K562 (cell line): ENCODE measurements around the gene RIOK3. TPM values are rescaled to one million over a fixed set of nuclear protein-coding genes. Genes with fewer than 3 reads are reported as not detected.

ENCODE experiments used
- C11orf30 ChIP-seq: fragments of 450-650 bp; IDR thresholded peaks from 2 replicates; pipeline ENCODE4 v1.6.1; 2016; ENCODE audit warnings: low read depth, mild to moderate bottlenecking
- CHAMP1 ChIP-seq: fragments of 450-650 bp; IDR thresholded peaks from 2 replicates; pipeline ENCODE4 v1.6.1; 2016; ENCODE audit warnings: mild to moderate bottlenecking
- COPS2 ChIP-seq: fragments of 450-650 bp; conservative IDR thresholded peaks from 2 replicates; pipeline ENCODE4 v1.6.1; 2016; ENCODE audit warnings: mild to moderate bottlenecking, moderate library complexity
- ETS2 ChIP-seq: IDR thresholded peaks from 2 replicates; pipeline ENCODE4 v1.6.1; 2016; ENCODE audit warnings: borderline replicate concordance, missing genetic modification characterization, mild to moderate bottlenecking, moderate library complexity, missing compliant biosample characterization; ENCODE audit not compliant: poor library complexity, severe bottlenecking
- HLTF ChIP-seq: fragments of 450-650 bp; IDR thresholded peaks from 2 replicates; pipeline ENCODE4 v1.6.1; 2016
- IRF2 ChIP-seq: sonication (generic); formaldehyde crosslinking; IDR thresholded peaks from 2 replicates; pipeline ENCODE4 v1.8.1; 2022; ENCODE audit warnings: mild to moderate bottlenecking, missing genetic modification reagents
- MBD2 ChIP-seq: sonication (generic); IDR thresholded peaks from 2 replicates; pipeline ENCODE4 v1.6.1; 2016; ENCODE audit warnings: low read depth, borderline replicate concordance
- POLR2H ChIP-seq: IDR thresholded peaks from 2 replicates; pipeline ENCODE4 v1.6.1; 2016; ENCODE audit warnings: missing genetic modification characterization, low read depth, mild to moderate bottlenecking, control low read depth, missing compliant biosample characterization, moderate library complexity
- ZNF140 ChIP-seq: fragments of 250-450 bp; sonication (Bioruptor Pico); IDR thresholded peaks from 2 replicates; pipeline ENCODE4 v1.8.0; 2021; ENCODE audit warnings: moderate library complexity, mild to moderate bottlenecking, inconsistent platforms
- ZNF431 ChIP-seq: sonication (generic); formaldehyde crosslinking; IDR thresholded peaks from 2 replicates; pipeline ENCODE4 v1.8.0; 2022; ENCODE audit warnings: mild to moderate bottlenecking, missing genetic modification reagents
- polyA plus RNA-seq, 8 experiments: library from polyadenylated mRNA; depleted of rRNA in 4 of 8; stranded (reverse) in 5 of 8; unstranded in 3 of 8; fragments of >200 nt; fragmentation: Nextera tagmentation in 2 of 8; fragmentation: Illumina TruSeq in 1 of 8; extraction: Ambion mirVana in 2 of 8; extraction: Trizol in 1 of 8; gene quantifications; 2 replicates each; pipeline versions ENCODE4 v1.2.1 to v1.2.3, GENCODE V29; 2011 to 2014; ENCODE audit warnings: inconsistent platforms in 1 of 8, missing spikeins in 1 of 8
- total RNA-seq, 7 experiments: library from RNA; depleted of rRNA in 6 of 7; stranded (reverse); fragments of >200 nt in 6 of 7; fragmentation: Illumina TruSeq in 2 of 7; extraction: Trizol in 2 of 7; gene quantifications; 2 replicates each; pipeline versions ENCODE4 v1.2.1 to v1.2.3, GENCODE V29; 2011 to 2021; ENCODE audit warnings: low replicate concordance in 1 of 7
- TF ChIP-seq, protein P1 (sequence below), 2 experiments: fragments of 450-650 bp; IDR thresholded peaks; 2 replicates each; pipeline ENCODE4 v1.6.1; 2016; ENCODE audit warnings: mild to moderate bottlenecking in 2 of 2, borderline replicate concordance in 1 of 2, low read depth in 1 of 2, moderate library complexity in 1 of 2
- TF ChIP-seq, protein P2 (sequence below), 2 experiments: fragments of 450-650 bp in 1 of 2; sonication (generic) in 1 of 2; formaldehyde crosslinking in 1 of 2; IDR thresholded peaks in 1 of 2; conservative IDR thresholded peaks in 1 of 2; 2 replicates each; pipeline versions ENCODE4 v1.6.1 to v1.8.1; 2016 to 2023; ENCODE audit warnings: mild to moderate bottlenecking in 2 of 2, moderate library complexity in 2 of 2, inconsistent platforms in 1 of 2, missing genetic modification reagents in 1 of 2
- TF ChIP-seq, protein P3 (sequence below): sonication (generic); formaldehyde crosslinking; IDR thresholded peaks from 2 replicates; pipeline ENCODE4 v1.4.0; 2020; ENCODE audit warnings: mild to moderate bottlenecking, missing genetic modification reagents

Gene RIOK3
- total and polyA plus RNA-seq, 9 of the 15 experiments (the other 6 are each of a cell fraction or from before 2014, with no cell fraction given): 21.4 to 89.5 (median 62.9) TPM

DNA sequence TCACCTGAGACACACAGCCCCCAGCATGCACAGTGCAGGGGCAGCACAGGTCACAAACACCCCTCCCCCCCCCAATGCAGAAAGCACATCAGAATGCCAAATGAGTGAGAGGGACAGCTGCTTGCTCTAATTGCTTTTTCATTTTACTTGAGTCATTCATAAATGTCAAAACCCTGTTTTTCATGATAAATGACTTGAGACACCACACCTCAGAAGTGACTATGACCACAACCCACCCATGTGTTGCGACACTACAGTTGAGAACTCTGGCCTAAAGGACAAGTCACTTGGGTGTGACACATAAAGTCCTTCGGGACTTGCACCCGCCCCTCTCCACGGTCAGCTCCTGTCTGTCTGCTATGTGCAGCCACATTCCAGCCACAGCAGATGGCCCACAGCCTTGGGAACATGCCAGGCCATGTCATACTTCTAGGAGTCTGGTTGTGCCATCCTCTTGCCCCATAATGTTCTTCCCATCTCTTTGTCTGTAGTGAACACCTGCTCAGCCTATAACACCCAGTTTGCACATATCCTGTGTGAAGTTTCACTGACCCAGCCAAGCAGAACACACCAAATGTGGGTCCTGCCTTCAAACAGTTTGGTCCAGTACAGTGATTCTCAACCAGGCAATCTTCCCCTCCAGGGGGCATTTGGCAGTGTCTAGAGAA, 30.2 kb upstream of the RIOK3 start (continued):
- TF ChIP-seq, protein P1, sequence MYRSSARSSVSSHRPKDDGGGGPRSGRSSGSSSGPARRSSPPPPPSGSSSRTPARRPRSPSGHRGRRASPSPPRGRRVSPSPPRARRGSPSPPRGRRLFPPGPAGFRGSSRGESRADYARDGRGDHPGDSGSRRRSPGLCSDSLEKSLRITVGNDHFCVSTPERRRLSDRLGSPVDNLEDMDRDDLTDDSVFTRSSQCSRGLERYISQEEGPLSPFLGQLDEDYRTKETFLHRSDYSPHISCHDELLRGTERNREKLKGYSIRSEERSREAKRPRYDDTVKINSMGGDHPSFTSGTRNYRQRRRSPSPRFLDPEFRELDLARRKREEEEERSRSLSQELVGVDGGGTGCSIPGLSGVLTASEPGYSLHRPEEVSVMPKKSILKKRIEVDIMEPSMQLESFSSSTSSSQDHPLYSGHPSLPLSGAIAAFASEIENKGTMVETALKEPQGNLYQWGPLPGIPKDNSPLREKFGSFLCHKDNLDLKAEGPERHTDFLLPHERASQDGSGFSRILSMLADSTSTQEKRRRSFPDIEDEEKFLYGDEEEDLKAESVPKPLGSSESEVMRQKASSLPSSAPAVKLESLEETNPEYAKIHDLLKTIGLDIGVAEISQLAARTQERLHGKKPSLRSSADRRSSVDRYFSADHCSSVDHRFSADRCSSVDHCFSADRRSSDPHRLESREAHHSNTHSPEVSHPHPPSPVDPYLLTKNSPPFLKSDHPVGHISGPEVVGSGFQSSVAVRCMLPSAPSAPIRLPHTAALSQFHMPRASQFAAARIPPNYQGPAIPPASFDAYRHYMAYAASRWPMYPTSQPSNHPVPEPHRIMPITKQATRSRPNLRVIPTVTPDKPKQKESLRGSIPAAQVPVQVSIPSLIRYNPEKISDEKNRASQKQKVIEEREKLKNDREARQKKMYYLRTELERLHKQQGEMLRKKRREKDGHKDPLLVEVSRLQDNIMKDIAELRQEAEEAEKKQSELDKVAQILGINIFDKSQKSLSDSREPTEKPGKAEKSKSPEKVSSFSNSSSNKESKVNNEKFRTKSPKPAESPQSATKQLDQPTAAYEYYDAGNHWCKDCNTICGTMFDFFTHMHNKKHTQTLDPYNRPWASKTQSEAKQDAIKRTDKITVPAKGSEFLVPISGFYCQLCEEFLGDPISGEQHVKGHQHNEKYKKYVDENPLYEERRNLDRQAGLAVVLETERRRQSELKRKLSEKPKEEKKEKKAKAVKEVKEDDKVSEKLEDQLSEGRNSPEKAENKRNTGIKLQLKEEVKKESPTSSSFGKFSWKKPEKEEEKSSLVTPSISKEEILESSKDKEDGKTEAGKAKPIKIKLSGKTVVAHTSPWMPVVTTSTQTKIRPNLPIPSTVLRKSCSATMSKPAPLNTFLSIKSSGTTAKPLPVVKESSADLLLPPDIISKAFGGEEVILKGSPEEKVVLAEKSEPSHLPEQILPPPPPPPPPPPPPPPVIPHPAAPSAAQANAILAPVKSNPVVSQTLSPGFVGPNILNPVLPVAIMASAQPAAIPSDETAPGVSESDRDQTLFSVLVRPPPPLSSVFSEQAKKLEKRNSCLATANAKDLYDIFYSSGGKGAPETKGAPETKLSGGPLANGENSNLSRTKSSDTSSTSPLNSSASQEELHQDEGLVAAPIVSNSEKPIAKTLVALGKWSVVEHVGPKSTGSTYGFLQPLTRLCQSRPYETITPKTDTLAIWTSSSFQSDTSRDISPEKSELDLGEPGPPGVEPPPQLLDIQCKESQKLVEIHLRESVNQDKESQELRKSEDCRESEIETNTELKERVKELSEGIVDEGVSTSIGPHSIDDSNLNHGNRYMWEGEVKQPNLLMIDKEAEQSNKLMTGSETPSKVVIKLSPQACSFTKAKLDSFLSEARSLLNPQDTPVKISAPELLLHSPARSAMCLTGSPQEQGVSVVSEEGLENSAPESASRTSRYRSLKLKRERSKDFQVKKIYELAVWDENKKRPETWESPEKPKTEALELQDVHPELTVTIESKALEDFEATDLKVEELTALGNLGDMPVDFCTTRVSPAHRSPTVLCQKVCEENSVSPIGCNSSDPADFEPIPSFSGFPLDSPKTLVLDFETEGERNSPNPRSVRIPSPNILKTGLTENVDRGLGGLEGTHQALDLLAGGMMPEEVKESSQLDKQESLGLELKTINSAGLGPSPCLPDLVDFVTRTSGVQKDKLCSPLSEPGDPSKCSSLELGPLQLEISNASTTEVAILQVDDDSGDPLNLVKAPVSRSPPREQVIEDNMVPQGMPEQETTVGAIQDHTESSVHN (IDR thresholded peaks at IDR 0.05; ENCODE audit: borderline replicate concordance in 1 of 2, low read depth in 1 of 2): peak in 1 of 2 experiments; percentile 96; a peak in 2 of 4 replicates
- TF ChIP-seq POLR2H (tag) (no peak), C11orf30 (peak; percentile 86), IRF2 (CRISPR knock-in tag) (no peak), CHAMP1 (no peak), COPS2 (no peak), ETS2 (no peak), ZNF140 (CRISPR knock-in tag) (no peak), HLTF (no peak), MBD2 (no peak), ZNF431 (CRISPR knock-in tag) (no peak)
- TF ChIP-seq, protein P2, sequence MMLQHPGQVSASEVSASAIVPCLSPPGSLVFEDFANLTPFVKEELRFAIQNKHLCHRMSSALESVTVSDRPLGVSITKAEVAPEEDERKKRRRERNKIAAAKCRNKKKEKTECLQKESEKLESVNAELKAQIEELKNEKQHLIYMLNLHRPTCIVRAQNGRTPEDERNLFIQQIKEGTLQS (IDR thresholded peaks at IDR 0.05): peak; percentile 96
- TF ChIP-seq, protein P2 (CRISPR knock-in tag; conservative IDR thresholded peaks at IDR 0.05): no peak
- TF ChIP-seq, protein P3, sequence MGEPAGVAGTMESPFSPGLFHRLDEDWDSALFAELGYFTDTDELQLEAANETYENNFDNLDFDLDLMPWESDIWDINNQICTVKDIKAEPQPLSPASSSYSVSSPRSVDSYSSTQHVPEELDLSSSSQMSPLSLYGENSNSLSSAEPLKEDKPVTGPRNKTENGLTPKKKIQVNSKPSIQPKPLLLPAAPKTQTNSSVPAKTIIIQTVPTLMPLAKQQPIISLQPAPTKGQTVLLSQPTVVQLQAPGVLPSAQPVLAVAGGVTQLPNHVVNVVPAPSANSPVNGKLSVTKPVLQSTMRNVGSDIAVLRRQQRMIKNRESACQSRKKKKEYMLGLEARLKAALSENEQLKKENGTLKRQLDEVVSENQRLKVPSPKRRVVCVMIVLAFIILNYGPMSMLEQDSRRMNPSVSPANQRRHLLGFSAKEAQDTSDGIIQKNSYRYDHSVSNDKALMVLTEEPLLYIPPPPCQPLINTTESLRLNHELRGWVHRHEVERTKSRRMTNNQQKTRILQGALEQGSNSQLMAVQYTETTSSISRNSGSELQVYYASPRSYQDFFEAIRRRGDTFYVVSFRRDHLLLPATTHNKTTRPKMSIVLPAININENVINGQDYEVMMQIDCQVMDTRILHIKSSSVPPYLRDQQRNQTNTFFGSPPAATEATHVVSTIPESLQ: no peak
